ENCODE data around the gene CRYBA4.

CRYBA4 gene

DNA sequence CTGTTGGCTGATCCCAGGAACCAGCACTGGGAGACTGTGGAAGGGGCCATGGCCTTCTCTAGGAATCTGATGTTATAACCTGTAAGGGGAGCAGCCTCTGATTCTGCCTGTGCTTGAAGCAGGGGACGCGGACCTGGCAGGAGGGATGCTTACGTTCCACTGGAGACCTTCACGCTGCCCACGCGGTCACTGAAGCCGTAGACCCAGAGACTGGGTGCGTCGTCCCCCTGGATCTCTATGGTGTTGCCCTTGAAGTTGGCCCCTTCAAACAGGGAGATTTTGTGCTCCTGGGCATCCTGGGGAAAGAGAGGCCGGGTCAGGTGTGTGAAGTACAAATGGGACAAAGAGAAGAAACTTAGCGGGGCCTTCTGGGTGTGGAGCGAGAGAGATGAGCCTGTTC, 20.0 kb upstream of the CRYBA4 start:
- no peak for DNase-seq

DNA sequence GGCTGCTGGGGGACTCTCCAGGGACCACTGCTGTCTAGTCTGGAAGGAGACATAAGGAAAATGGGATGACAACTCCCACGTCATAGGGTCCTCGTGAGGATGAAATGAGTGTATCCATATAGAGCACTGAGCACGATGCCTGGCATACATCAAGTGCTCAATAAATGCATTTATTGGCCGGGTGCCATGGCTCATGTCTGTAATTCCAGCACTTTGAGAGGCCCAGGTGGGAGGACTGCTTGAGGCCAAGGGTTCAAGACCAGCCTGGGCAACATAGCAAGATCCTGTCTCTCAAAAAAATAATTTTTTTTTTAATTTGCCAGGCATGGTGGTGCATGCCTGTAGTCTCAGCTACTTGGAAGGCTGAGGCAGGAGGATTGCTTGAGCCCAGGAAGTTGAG, 19.6 kb upstream of the CRYBA4 start:
- Histone ChIP-seq H3K4me3 (ENCODE audit: low read depth, low read length) (no peak overlapping the region), H3K36me3 (no peaks in the 10 kb centered on the region), H3K27me3 (no peaks in the 10 kb centered on the region), H3K4me1 (peaks cover 6% of the 10 kb centered on the region; the same call in 1 of the 2 replicates), H3K9me3 (no peaks in the 10 kb centered on the region)
- DNase-seq = no peak
- no peak for TF ChIP-seq CTCF (IDR thresholded peaks at IDR 0.05; ENCODE audit: low read depth, low read length)

More for the DNA sequence above, 20.0 kb upstream of the CRYBA4 start:
- H3K4me3 ChIP-seq (ENCODE audit: low read depth, low read length) = no peak overlapping the region
- no peaks in the 10 kb centered on the region for H3K36me3 ChIP-seq
- TF ChIP-seq CTCF (IDR thresholded peaks at IDR 0.05; ENCODE audit: low read depth, low read length) = no peak
- H3K9me3 ChIP-seq = no peaks in the 10 kb centered on the region
- peaks cover 6% of the 10 kb centered on the region; the same call in 1 of the 2 replicates for H3K4me1 ChIP-seq
- H3K27me3 ChIP-seq = no peaks in the 10 kb centered on the region

DNA sequence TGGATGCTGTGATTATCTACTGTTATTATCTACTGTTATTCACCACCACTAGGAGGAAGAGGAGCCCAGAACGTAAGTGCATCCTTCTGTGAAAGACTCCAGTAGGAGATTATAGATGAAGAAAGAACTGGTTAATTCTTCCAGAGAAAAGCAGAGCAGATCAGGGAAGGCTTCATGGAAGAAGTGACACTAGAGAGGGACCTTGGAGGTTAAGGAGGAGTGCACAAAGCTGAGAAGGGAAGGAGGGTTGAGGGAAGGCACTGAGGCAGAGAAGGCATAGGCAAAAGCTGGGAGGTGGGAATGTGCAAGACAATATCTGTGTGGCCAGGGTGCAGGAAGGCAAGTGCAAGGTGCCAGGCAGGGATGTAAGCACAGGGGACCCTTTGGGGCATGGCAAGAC, 17.4 kb upstream of the CRYBA4 start:
- H3K9me3 ChIP-seq = no peaks in the 10 kb centered on the region
- no peak for DNase-seq
- H3K4me3 ChIP-seq (ENCODE audit: low read depth, low read length) = no peak overlapping the region
- no peaks in the 10 kb centered on the region for H3K36me3 ChIP-seq
- TF ChIP-seq CTCF (IDR thresholded peaks at IDR 0.05; ENCODE audit: low read depth, low read length) = no peak
- H3K4me1 ChIP-seq = peaks cover 4% of the 10 kb centered on the region; the same call in 1 of the 2 replicates
- H3K27me3 ChIP-seq = no peaks in the 10 kb centered on the region

DNA sequence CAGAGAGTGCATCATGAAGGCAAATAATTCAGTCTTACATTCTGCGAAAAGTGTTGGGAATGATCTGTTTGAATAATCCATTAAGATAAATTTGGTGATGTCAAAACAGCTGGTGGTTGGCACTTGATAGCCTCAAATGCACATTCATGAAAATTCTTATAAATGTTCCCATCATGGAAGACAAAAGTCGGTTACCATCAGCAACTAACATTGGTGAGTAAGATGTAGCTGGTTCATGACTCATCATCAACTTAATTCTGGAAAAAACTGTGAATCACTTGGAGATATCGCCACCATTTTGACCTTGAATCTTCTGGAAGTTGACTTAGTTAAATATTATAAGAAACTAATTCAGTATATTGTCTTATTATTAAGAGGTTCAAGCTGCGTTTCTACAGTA, 15.2 kb upstream of the CRYBA4 start:
- H3K9me3 ChIP-seq = no peaks in the 10 kb centered on the region
- DNase-seq = no peak
- no peaks in the 10 kb centered on the region for H3K4me1 ChIP-seq
- no peaks in the 10 kb centered on the region for H3K27me3 ChIP-seq
- TF ChIP-seq CTCF (IDR thresholded peaks at IDR 0.05; ENCODE audit: low read depth, low read length) = no peak
- H3K36me3 ChIP-seq = no peaks in the 10 kb centered on the region
- H3K4me3 ChIP-seq (ENCODE audit: low read depth, low read length) = no peak overlapping the region

DNA sequence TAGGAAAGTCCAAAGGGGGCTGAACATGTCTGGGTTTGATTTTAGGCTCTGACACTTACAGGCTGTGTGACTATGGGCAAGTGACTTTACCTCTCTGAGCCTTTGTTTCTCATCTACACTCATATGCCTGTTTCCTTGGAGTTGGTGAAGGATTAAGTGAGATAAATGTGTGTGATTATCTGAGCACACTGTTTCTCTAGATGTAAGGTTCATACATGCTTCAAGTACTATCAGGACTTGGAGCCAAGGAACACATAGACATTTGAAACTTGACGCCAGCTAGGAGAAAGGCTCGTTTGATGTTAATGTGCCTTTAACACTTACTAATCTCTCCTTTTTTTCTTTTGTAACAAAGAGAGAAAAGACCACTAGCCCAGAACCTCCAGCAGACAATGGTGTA, 13.6 kb upstream of the CRYBA4 start:
- Histone ChIP-seq H3K9me3 (no peaks in the 10 kb centered on the region), H3K4me3 (ENCODE audit: low read depth, low read length) (no peak overlapping the region), H3K27me3 (no peaks in the 10 kb centered on the region), H3K4me1 (no peaks in the 10 kb centered on the region), H3K36me3 (no peaks in the 10 kb centered on the region)
- no peak for DNase-seq
- no peak for TF ChIP-seq CTCF (IDR thresholded peaks at IDR 0.05; ENCODE audit: low read depth, low read length)

GRCh38 chr22:26609287-26609686, 12.5 kb upstream of the CRYBA4 start:
- H3K27me3 ChIP-seq = no peaks in the 10 kb centered on the region
- no peak for TF ChIP-seq CTCF (IDR thresholded peaks at IDR 0.05; ENCODE audit: low read depth, low read length)
- H3K4me3 ChIP-seq (ENCODE audit: low read depth, low read length) = no peak overlapping the region
- H3K4me1 ChIP-seq = peaks cover 4% of the 10 kb centered on the region; the same call in 1 of the 2 replicates
- H3K36me3 ChIP-seq = no peaks in the 10 kb centered on the region
- no peaks in the 10 kb centered on the region for H3K9me3 ChIP-seq
- no peak for DNase-seq
